ENCODE results near the gene SCAPER. TPM values are rescaled to one million over a fixed set of nuclear protein-coding genes. Genes with fewer than 3 reads are reported as not detected.

The SCAPER gene
- total and polyA plus RNA-seq, 2 of the 4 experiments (the other 2 are of a cell fraction) = 2.9 to 9.7 TPM

GRCh38 chr15:76682259-76682658, 222.9 kb downstream of the SCAPER start:
- H3K4me1 ChIP-seq (ENCODE audit: control insufficient read depth, insufficient read depth, low read length) = no peaks in the 10 kb centered on the region
- BruUV-seq (replicated peaks) = no TSS peak
- no peak overlapping the region for H3K56ac ChIP-seq (ENCODE audit: extremely low read depth, insufficient read depth, low read length)
- H3K9me1 ChIP-seq (ENCODE audit: insufficient read depth, low read length) = no peaks in the 10 kb centered on the region
- in situ Hi-C loops (cut with MboI; ENCODE audit: low sequenced_read_pairs) (no loop called here), dilution Hi-C loops (cut with HindIII; ENCODE audit: low sequenced_read_pairs, unreplicated experiment) (no loop called here), intact Hi-C loops (cut with micrococcal nuclease) (no loop called here)
- TF ChIP-seq RAD21 (IDR thresholded peaks at IDR 0.05; ENCODE audit: low read length) (no peak), RFX5 (IDR thresholded peaks at IDR 0.05; ENCODE audit: low read depth, low read length) (no peak), MAFK (IDR thresholded peaks at IDR 0.05; ENCODE audit: low read depth, low read length) (no peak), ELK1 (IDR thresholded peaks at IDR 0.05; ENCODE audit: borderline replicate concordance, low read depth, low read length) (no peak), RCOR1 (IDR thresholded peaks at IDR 0.05; ENCODE audit: insufficient replicate concordance, low read length) (no peak), BHLHE40 (IDR thresholded peaks at IDR 0.05; ENCODE audit: low read depth, low read length) (no peak), CTCF (conservative IDR thresholded peaks at IDR 0.05; ENCODE audit: low read depth, low read length) (no peak), POLR2A (IDR thresholded peaks at IDR 0.05; ENCODE audit: low read depth, low read length) (no peak), USF2 (IDR thresholded peaks at IDR 0.05; ENCODE audit: low read depth, low read length) (no peak)
- H2AK9ac ChIP-seq (replicated peaks; ENCODE audit: low read depth, low read length, poor library complexity) = no peak overlapping the region
- H2BK120ac ChIP-seq (ENCODE audit: low read depth, low read length) = no peak overlapping the region
- H3K36me3 ChIP-seq (ENCODE audit: control insufficient read depth, insufficient read depth, low read length) = no peaks in the 10 kb centered on the region
- no peak for ATAC-seq (ENCODE audit: low read depth)
- no peak overlapping the region for H4K91ac ChIP-seq (ENCODE audit: insufficient read depth, low read depth, low read length)
- no peak overlapping the region for H3K18ac ChIP-seq (ENCODE audit: low read depth, low read length)
- no peak overlapping the region for H3K27ac ChIP-seq (ENCODE audit: insufficient read depth, low read length)
- CTCF ChIA-PET = no interaction called here
- H3K9me3 ChIP-seq (ENCODE audit: control insufficient read depth, insufficient read depth, low read length) = no peaks in the 10 kb centered on the region
- H2BK15ac ChIP-seq (ENCODE audit: low read depth, low read length) = no peak overlapping the region
- H4K5ac ChIP-seq (ENCODE audit: low read depth, low read length) = no peak overlapping the region
- H3K4me2 ChIP-seq (ENCODE audit: low read depth, low read length) = no peak overlapping the region
- no peak overlapping the region for H2BK5ac ChIP-seq (ENCODE audit: low read depth, low read length, poor library complexity, severe bottlenecking)
- no peak for DNase-seq
- H3K9ac ChIP-seq (ENCODE audit: low read depth, low read length) = no peak overlapping the region
- no peak overlapping the region for H3K23ac ChIP-seq (ENCODE audit: low read depth, low read length)
- no peak overlapping the region for H2AK5ac ChIP-seq (ENCODE audit: low read depth, low read length)
- H3K4ac ChIP-seq (ENCODE audit: low read depth, low read length) = no peak overlapping the region
- H3K4me3 ChIP-seq (ENCODE audit: insufficient read depth, low read depth, low read length) = no peak overlapping the region
- no peak overlapping the region for H2AFZ ChIP-seq (replicated peaks; ENCODE audit: low read length, poor library complexity)
- H2BK20ac ChIP-seq (ENCODE audit: low read depth, low read length) = no peak overlapping the region
- no peaks in the 10 kb centered on the region for H3K79me1 ChIP-seq (ENCODE audit: low read depth in 1 of 2, low read length in 2 of 2)
- WGBS, 2 experiments (ENCODE audit: extremely low coverage in 2 of 2, insufficient read length in 1 of 2) = no CpG with 5 or more reads among the region's 7 CpGs
- H4K8ac ChIP-seq (ENCODE audit: low read depth in 2 of 2, low read length in 2 of 2) = no peak overlapping the region
- POLR2A ChIA-PET (ENCODE audit: unreplicated experiment) = no interaction called here
- no peaks in the 10 kb centered on the region for H3K27me3 ChIP-seq (ENCODE audit: control insufficient read depth, insufficient read depth, low read length)
- H4K20me1 ChIP-seq (ENCODE audit: insufficient read depth, low read length) = no peaks in the 10 kb centered on the region; the same call in 1 of the 2 replicates
- no peak overlapping the region for H3K14ac ChIP-seq (replicated peaks; ENCODE audit: low read depth, low read length)
